Neural progenitor cell (in vitro differentiated cells): ENCODE data around the gene AHCY. TPM values are rescaled to one million over a fixed set of nuclear protein-coding genes. Genes with fewer than 3 reads are reported as not detected.
"Not testable (repeated sequence)": the region's sequence is repeated elsewhere in the genome, so short reads cannot be mapped to it uniquely, and the experiment has no call there.

Experiments
- DNase-seq: peaks from one replicate; pipeline ENCODE4 v3.0.0-alpha.2; 2016; ENCODE audit warnings: low spot score
- H2AFZ ChIP-seq: fragments of 200-600 bp; sonication (generic); replicated peaks from 2 replicates; pipeline ENCODE4 v1.6.1; 2016; ENCODE audit warnings: antibody characterized with exemption
- H3F3A ChIP-seq: fragments of 200-600 bp; sonication (generic); 2 replicates; pipeline ENCODE4 v1.6.1; 2016; ENCODE audit warnings: antibody characterized with exemption, low read depth
- H3K27ac ChIP-seq: fragments of 200-600 bp; sonication (generic); 2 replicates; pipeline ENCODE4 v1.5.1; 2016; ENCODE audit warnings: mild to moderate bottlenecking
- H3K27me3 ChIP-seq: fragments of 200-600 bp; sonication (generic); 2 replicates; pipeline ENCODE4 v1.6.1; 2016; ENCODE audit warnings: mild to moderate bottlenecking, moderate library complexity
- H3K36me3 ChIP-seq: fragments of 200-600 bp; sonication (generic); 2 replicates; pipeline ENCODE4 v1.5.1; 2016
- H3K4me1 ChIP-seq: fragments of 200-600 bp; sonication (generic); 2 replicates; pipeline ENCODE4 v1.6.1; 2016; ENCODE audit warnings: mixed run types
- H3K4me2 ChIP-seq: fragments of 200-600 bp; sonication (generic); 2 replicates; pipeline ENCODE4 v1.6.1; 2016
- H3K4me3 ChIP-seq: fragments of 200-600 bp; sonication (generic); 2 replicates; pipeline ENCODE4 v1.5.1; 2016
- H3K79me2 ChIP-seq: fragments of 200-600 bp; sonication (generic); 2 replicates; pipeline ENCODE4 v1.6.1; 2016; ENCODE audit warnings: low read depth
- H3K9ac ChIP-seq: fragments of 200-600 bp; sonication (generic); 2 replicates; pipeline ENCODE4 v1.6.1; 2016
- H3K9me3 ChIP-seq: fragments of 200-600 bp; sonication (generic); 2 replicates; pipeline ENCODE4 v1.5.1; 2016; ENCODE audit warnings: low read depth
- H4K20me1 ChIP-seq: fragments of 200-600 bp; sonication (generic); 2 replicates; pipeline ENCODE4 v1.6.1; 2016; ENCODE audit warnings: low read depth
- H3K27ac Mint-ChIP-seq: 3 replicates; pipeline ENCODE4 v1.8.0; 2021; ENCODE audit warnings: mixed read lengths
- H3K27me3 Mint-ChIP-seq: 2 replicates; pipeline ENCODE4 v1.8.0; 2022; ENCODE audit warnings: low read depth, mild to moderate bottlenecking, inconsistent platforms, moderate library complexity, mixed read lengths; ENCODE audit not compliant: insufficient read depth
- H3K36me3 Mint-ChIP-seq: 3 replicates; pipeline ENCODE4 v1.8.0; 2021; ENCODE audit warnings: mixed read lengths
- H3K4me1 Mint-ChIP-seq: 3 replicates; pipeline ENCODE4 v1.8.0; 2021; ENCODE audit warnings: mixed read lengths
- H3K4me3 Mint-ChIP-seq: 3 replicates; pipeline ENCODE4 v1.8.0; 2021; ENCODE audit warnings: mild to moderate bottlenecking, moderate library complexity, mixed read lengths
- H3K9me3 Mint-ChIP-seq: 3 replicates; pipeline ENCODE4 v1.8.0; 2020; ENCODE audit warnings: mixed read lengths
- EZH2 ChIP-seq: fragments of 200-600 bp; sonication (generic); IDR thresholded peaks from 2 replicates; pipeline ENCODE4 v1.6.1; 2017; ENCODE audit warnings: antibody characterized with exemption, mild to moderate bottlenecking, moderate library complexity
- EZH2phosphoT487 ChIP-seq: fragments of 200-600 bp; sonication (generic); IDR thresholded peaks from 2 replicates; pipeline ENCODE4 v1.6.1; 2017; ENCODE audit warnings: antibody characterized with exemption
- total RNA-seq: library from RNA; depleted of rRNA; stranded (reverse); fragments of >200 nt; gene quantifications from 2 replicates; pipeline ENCODE4 v1.2.3, GENCODE V29; 2015; ENCODE audit warnings: low replicate concordance
- TF ChIP-seq, protein P1 (sequence below): fragments of 200-600 bp; sonication (generic); IDR thresholded peaks from 2 replicates; pipeline ENCODE4 v1.5.1; 2017; ENCODE audit warnings: antibody characterized with exemption, mild to moderate bottlenecking

The AHCY gene
- total RNA-seq, 1 donor from 2014 or later = 184 TPM

DNA sequence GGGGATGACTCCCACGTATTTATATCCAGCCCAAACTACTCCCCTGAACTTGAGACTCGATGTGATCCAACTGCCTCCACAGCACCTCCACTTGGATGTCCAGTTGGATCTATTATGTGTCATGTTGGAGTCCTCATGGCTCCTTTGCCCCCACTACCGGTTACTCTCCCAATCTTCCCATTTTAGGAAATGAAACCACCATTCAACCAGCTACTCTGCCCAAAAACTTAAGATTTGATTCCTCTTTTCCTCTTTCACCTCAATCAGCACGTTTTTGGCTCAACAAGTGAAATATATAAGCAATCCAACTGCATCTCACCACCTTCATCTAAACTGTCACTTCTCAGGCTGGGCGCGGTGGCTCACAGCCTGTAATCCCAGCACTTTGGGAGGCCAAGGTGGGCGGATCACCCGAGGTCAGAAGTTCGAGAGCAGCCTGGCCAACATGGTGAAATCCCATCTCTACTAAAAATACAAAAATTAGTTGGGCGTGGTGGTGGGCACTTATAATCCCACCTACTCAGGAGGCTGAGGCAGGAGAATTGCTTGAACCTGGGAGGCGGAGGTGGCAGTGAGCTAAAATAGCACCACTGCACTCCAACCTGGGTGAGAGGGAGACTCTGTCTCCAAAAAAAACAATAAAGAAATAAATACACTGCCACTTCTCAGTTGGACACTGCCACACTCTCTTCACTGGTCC lies 3.4 kb downstream of the AHCY start:
- no peaks in the 10 kb centered on the region for H3K27me3 ChIP-seq
- no peak overlapping the region for H3K9ac ChIP-seq
- H3K79me2 ChIP-seq = peaks cover 79% of the 10 kb centered on the region
- TF ChIP-seq EZH2phosphoT487 (no peak), EZH2 (no peak)
- TF ChIP-seq, protein P1, sequence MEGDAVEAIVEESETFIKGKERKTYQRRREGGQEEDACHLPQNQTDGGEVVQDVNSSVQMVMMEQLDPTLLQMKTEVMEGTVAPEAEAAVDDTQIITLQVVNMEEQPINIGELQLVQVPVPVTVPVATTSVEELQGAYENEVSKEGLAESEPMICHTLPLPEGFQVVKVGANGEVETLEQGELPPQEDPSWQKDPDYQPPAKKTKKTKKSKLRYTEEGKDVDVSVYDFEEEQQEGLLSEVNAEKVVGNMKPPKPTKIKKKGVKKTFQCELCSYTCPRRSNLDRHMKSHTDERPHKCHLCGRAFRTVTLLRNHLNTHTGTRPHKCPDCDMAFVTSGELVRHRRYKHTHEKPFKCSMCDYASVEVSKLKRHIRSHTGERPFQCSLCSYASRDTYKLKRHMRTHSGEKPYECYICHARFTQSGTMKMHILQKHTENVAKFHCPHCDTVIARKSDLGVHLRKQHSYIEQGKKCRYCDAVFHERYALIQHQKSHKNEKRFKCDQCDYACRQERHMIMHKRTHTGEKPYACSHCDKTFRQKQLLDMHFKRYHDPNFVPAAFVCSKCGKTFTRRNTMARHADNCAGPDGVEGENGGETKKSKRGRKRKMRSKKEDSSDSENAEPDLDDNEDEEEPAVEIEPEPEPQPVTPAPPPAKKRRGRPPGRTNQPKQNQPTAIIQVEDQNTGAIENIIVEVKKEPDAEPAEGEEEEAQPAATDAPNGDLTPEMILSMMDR = no peak
- Mint-ChIP-seq H3K36me3 (peaks cover 12% of the 10 kb centered on the region), H3K4me3 (no peak overlapping the region), H3K4me1 (peaks cover 15% of the 10 kb centered on the region), H3K27me3 (peaks cover 2% of the 10 kb centered on the region), H3K27ac (no peak overlapping the region), H3K9me3 (no peaks in the 10 kb centered on the region)
- H3K36me3 ChIP-seq = no peaks in the 10 kb centered on the region
- peaks cover 26% of the 10 kb centered on the region for H4K20me1 ChIP-seq
- peaks cover 14% of the 10 kb centered on the region for H3F3A ChIP-seq
- no peak overlapping the region for H3K4me3 ChIP-seq
- H3K27ac ChIP-seq = no peak overlapping the region
- no peak for DNase-seq
- no peak overlapping the region for H2AFZ ChIP-seq
- peaks cover 9% of the 10 kb centered on the region for H3K4me1 ChIP-seq
- H3K9me3 ChIP-seq = no peaks in the 10 kb centered on the region
- no peak overlapping the region for H3K4me2 ChIP-seq

DNA sequence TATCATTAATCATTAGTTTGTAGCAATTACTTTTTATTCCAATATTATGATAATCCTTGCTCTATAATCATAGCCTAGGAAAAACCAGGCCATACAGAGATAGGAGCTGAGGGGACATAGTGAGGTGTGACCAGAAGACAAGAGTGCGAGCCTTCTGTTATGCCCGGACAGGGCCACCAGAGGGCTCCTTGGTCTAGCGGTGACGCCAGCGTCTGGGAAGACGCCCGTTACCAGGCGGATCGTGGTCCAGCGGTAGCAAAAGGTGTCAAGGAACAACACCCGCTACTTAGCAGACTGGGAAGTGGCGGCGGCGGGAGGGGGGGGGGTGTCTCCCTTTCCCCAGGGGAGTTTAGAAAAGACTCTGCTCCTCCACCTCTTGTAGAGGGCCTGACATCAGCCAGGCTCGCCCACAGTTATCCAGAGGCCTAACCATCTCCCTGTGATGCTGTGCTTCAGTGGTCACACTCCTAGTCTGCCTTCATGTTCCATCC lies 4.8 kb downstream of the AHCY start:
- peaks cover 81% of the 10 kb centered on the region for H3K79me2 ChIP-seq
- peaks cover 14% of the 10 kb centered on the region for H3K4me1 Mint-ChIP-seq

DNA sequence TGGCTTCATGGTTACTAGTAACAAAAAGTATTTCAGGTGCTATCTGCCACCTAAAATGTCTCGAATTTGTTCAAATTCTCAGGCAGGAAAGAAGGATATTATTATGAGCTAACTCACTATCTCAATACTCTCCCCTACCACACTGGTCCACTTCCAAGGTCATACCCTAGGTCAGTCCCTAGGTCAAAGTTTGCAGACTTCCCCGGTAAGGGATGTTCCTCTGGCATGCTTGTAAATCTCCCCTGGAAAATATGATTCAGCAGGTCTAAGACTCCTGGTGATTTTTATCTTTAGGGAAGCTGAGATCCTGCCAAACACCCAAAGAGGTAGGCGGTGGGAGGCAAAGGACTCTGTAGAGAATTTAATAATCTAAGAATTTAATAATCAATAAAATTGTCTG lies 6.7 kb downstream of the AHCY start:
- Histone ChIP-seq H3K9me3 (no peaks in the 10 kb centered on the region), H3K27me3 (no peaks in the 10 kb centered on the region), H3K4me1 (peaks cover 6% of the 10 kb centered on the region), H3K79me2 (peaks cover 68% of the 10 kb centered on the region), H3K27ac (no peak overlapping the region), H2AFZ (no peak overlapping the region), H3F3A (peaks cover 2% of the 10 kb centered on the region), H3K4me3 (no peak overlapping the region), H3K36me3 (no peaks in the 10 kb centered on the region), H4K20me1 (peaks cover 31% of the 10 kb centered on the region), H3K9ac (peak overlapping the region; percentile 16), H3K4me2 (no peak overlapping the region)
- no peak for DNase-seq
- Mint-ChIP-seq H3K27me3 (peaks cover 2% of the 10 kb centered on the region), H3K4me3 (no peak overlapping the region), H3K9me3 (no peaks in the 10 kb centered on the region), H3K36me3 (peaks cover 26% of the 10 kb centered on the region), H3K27ac (no peak overlapping the region), H3K4me1 (peaks cover 4% of the 10 kb centered on the region)
- no peak for TF ChIP-seq EZH2phosphoT487
- TF ChIP-seq EZH2 = no peak
- TF ChIP-seq, protein P1 = no peak

More for the DNA sequence above, 4.8 kb downstream of the AHCY start:
- not testable (repeated sequence) for H3K27me3 Mint-ChIP-seq, DNase-seq, H3K27ac ChIP-seq, H3K4me3 ChIP-seq, H3K4me3 Mint-ChIP-seq, H3K27me3 ChIP-seq, H3K9me3 ChIP-seq, H3K27ac Mint-ChIP-seq, H3K36me3 ChIP-seq, H3K4me1 ChIP-seq, H3K9me3 Mint-ChIP-seq, H3K9ac ChIP-seq, H2AFZ ChIP-seq, H3K4me2 ChIP-seq, H3F3A ChIP-seq
- H4K20me1 ChIP-seq = peaks cover 27% of the 10 kb centered on the region
- TF ChIP-seq, protein P1 = peak; percentile 44
- H3K36me3 Mint-ChIP-seq = peaks cover 19% of the 10 kb centered on the region
